Measurements from ENCODE around the gene CDC14B. TPM values are rescaled to one million over a fixed set of nuclear protein-coding genes. Genes with fewer than 3 reads are reported as not detected.

CDC14B gene
- total RNA-seq, 1 experiment from 2014 or later, result 57.1 TPM

- Mint-ChIP-seq H3K4me3 (no peak overlapping the region), H3K9me3 (no peaks in the 10 kb centered on the region), H3K4me1 (peaks cover 31% of the 10 kb centered on the region), H3K27ac (peak overlapping the region; percentile 63), H3K36me3 (peaks cover 4% of the 10 kb centered on the region; the same call in 1 of the 2 replicates), H3K27me3 (ENCODE audit: low read depth) (no peaks in the 10 kb centered on the region)
- ATAC-seq, result no peak
- ChIA-PET POLR2A (no interaction called here), CTCF (no interaction called here)
- DNase-seq (ENCODE audit: low spot score), result no peak
- no peak for TF ChIP-seq ZNF512 (CRISPR knock-in tag; IDR thresholded peaks at IDR 0.05; ENCODE audit: borderline replicate concordance)
- no peak for TF ChIP-seq ZNF317 (CRISPR knock-in tag; IDR thresholded peaks at IDR 0.05; ENCODE audit: borderline replicate concordance, low read depth)
- no peak for TF ChIP-seq TEAD4 (CRISPR knock-in tag; IDR thresholded peaks at IDR 0.05)
- no peak for TF ChIP-seq SMAD3 (CRISPR knock-in tag; IDR thresholded peaks at IDR 0.05; ENCODE audit: borderline replicate concordance)
- no peak for TF ChIP-seq ZNF281 (CRISPR knock-in tag; IDR thresholded peaks at IDR 0.05)
- no peak for TF ChIP-seq MLX (CRISPR knock-in tag; IDR thresholded peaks at IDR 0.05)
- TF ChIP-seq ZNF138 (CRISPR knock-in tag; conservative IDR thresholded peaks at IDR 0.05), result no peak
- no peak for TF ChIP-seq ESRRA (CRISPR knock-in tag; IDR thresholded peaks at IDR 0.05; ENCODE audit: borderline replicate concordance)
- no peak for TF ChIP-seq AR (CRISPR knock-in tag; IDR thresholded peaks at IDR 0.05)
Observed at GRCh38 chr9:96554801-96555566, 64.7 kb downstream of the CDC14B start.

- Mint-ChIP-seq H3K27me3 (ENCODE audit: low read depth) (no peaks in the 10 kb centered on the region), H3K36me3 (peaks cover 4% of the 10 kb centered on the region; the same call in 1 of the 2 replicates), H3K27ac (no peak overlapping the region), H3K9me3 (no peaks in the 10 kb centered on the region), H3K4me3 (no peak overlapping the region), H3K4me1 (peaks cover 28% of the 10 kb centered on the region)
- CTCF ChIA-PET, result no interaction called here
- no peak for DNase-seq (ENCODE audit: low spot score)
- ATAC-seq, result no peak
- POLR2A ChIA-PET, result no interaction called here
- TF ChIP-seq RORB (CRISPR knock-in tag; IDR thresholded peaks at IDR 0.05), result no peak
- no peak for TF ChIP-seq NR2C2 (CRISPR knock-in tag; IDR thresholded peaks at IDR 0.05)
- TF ChIP-seq NFYB (CRISPR knock-in tag; conservative IDR thresholded peaks at IDR 0.05; ENCODE audit: low read depth), result no peak
- TF ChIP-seq IRF1 (CRISPR knock-in tag; IDR thresholded peaks at IDR 0.05), result no peak
- TF ChIP-seq ZNF281 (CRISPR knock-in tag; IDR thresholded peaks at IDR 0.05), result no peak
- no peak for TF ChIP-seq HMGXB4 (CRISPR knock-in tag; IDR thresholded peaks at IDR 0.05)
- TF ChIP-seq AFF4 (CRISPR knock-in tag; IDR thresholded peaks at IDR 0.05; ENCODE audit: borderline replicate concordance), result no peak
- TF ChIP-seq JAZF1 (CRISPR knock-in tag; IDR thresholded peaks at IDR 0.05), result no peak
Observed at GRCh38 chr9:96554326-96554725, 65.3 kb downstream of the CDC14B start.
